ENCODE results near the gene GXYLT1. TPM values are rescaled to one million over a fixed set of nuclear protein-coding genes. Genes with fewer than 3 reads are reported as not detected.

The GXYLT1 gene
- total RNA-seq, 1 experiment from 2014 or later, result 28.1 TPM

GRCh38 chr12:42182394-42182793, 37.7 kb upstream of the GXYLT1 start:
- no TSS peak for BruUV-seq (replicated peaks)
- H3K4me1 Mint-ChIP-seq (ENCODE audit: low read depth, unreplicated experiment), result no peaks in the 10 kb centered on the region
- TF ChIP-seq CTCF (IDR thresholded peaks at IDR 0.05; ENCODE audit: insufficient read depth in 1 of 2, low read depth in 1 of 2, low read length in 1 of 2, severe bottlenecking in 1 of 2, unreplicated experiment in 1 of 2), result no peak
- H3K4me3 ChIP-seq (ENCODE audit: low read depth, low read length), result no peak overlapping the region
- no peak overlapping the region for H3K27ac Mint-ChIP-seq (ENCODE audit: unreplicated experiment)
- ChIA-PET CTCF (no interaction called here), POLR2A (no interaction called here)
- H3K9me3 Mint-ChIP-seq (ENCODE audit: unreplicated experiment), result peaks cover 4% of the 10 kb centered on the region
- no peak overlapping the region for H3K4me3 Mint-ChIP-seq (ENCODE audit: unreplicated experiment)
- H3K9me3 ChIP-seq, result no peaks in the 10 kb centered on the region
- intact Hi-C loops (cut with micrococcal nuclease; ENCODE audit: unreplicated experiment), result no loop called here
- H3K36me3 Mint-ChIP-seq (ENCODE audit: insufficient read depth, unreplicated experiment), result peaks cover 6% of the 10 kb centered on the region
- no peak for DNase-seq
- no peaks in the 10 kb centered on the region for H3K27me3 Mint-ChIP-seq (ENCODE audit: insufficient read depth, unreplicated experiment)
- no peaks in the 10 kb centered on the region for H3K4me1 ChIP-seq
- H3K27me3 ChIP-seq (replicated peaks; ENCODE audit: control insufficient read depth, insufficient read depth, low read length), result no peaks in the 10 kb centered on the region
- H3K36me3 ChIP-seq (ENCODE audit: control insufficient read depth, insufficient read depth, low read length), result no peaks in the 10 kb centered on the region

- DNase-seq, result no peak
- H3K4me1 ChIP-seq, result no peaks in the 10 kb centered on the region
- no peak for TF ChIP-seq CTCF (IDR thresholded peaks at IDR 0.05; ENCODE audit: insufficient read depth in 1 of 2, low read depth in 1 of 2, low read length in 1 of 2, severe bottlenecking in 1 of 2, unreplicated experiment in 1 of 2)
- H3K36me3 ChIP-seq (ENCODE audit: control insufficient read depth, insufficient read depth, low read length), result no peaks in the 10 kb centered on the region
- no TSS peak for BruUV-seq (replicated peaks)
- Mint-ChIP-seq H3K27me3 (ENCODE audit: insufficient read depth, unreplicated experiment) (no peaks in the 10 kb centered on the region), H3K27ac (ENCODE audit: unreplicated experiment) (no peak overlapping the region), H3K4me3 (ENCODE audit: unreplicated experiment) (no peak overlapping the region), H3K36me3 (ENCODE audit: insufficient read depth, unreplicated experiment) (peaks cover 19% of the 10 kb centered on the region), H3K4me1 (ENCODE audit: low read depth, unreplicated experiment) (no peaks in the 10 kb centered on the region), H3K9me3 (ENCODE audit: unreplicated experiment) (peaks cover 17% of the 10 kb centered on the region)
- POLR2A ChIA-PET, result no interaction called here
- no peaks in the 10 kb centered on the region for H3K27me3 ChIP-seq (replicated peaks; ENCODE audit: control insufficient read depth, insufficient read depth, low read length)
- CTCF ChIA-PET, result no interaction called here
- H3K4me3 ChIP-seq (ENCODE audit: low read depth, low read length), result no peak overlapping the region
- H3K9me3 ChIP-seq, result no peaks in the 10 kb centered on the region
- intact Hi-C loops (cut with micrococcal nuclease; ENCODE audit: unreplicated experiment), result no loop called here
These were observed 36.4 kb upstream of the GXYLT1 start for GRCh38 chr12:42180990-42181596.

GRCh38 chr12:42178101-42178500, 33.4 kb upstream of the GXYLT1 start:
- no peaks in the 10 kb centered on the region for H3K36me3 ChIP-seq (ENCODE audit: control insufficient read depth, insufficient read depth, low read length)
- Mint-ChIP-seq H3K4me3 (ENCODE audit: unreplicated experiment) (no peak overlapping the region), H3K4me1 (ENCODE audit: low read depth, unreplicated experiment) (no peaks in the 10 kb centered on the region), H3K9me3 (ENCODE audit: unreplicated experiment) (peaks cover 19% of the 10 kb centered on the region), H3K36me3 (ENCODE audit: insufficient read depth, unreplicated experiment) (peaks cover 17% of the 10 kb centered on the region), H3K27me3 (ENCODE audit: insufficient read depth, unreplicated experiment) (no peaks in the 10 kb centered on the region), H3K27ac (ENCODE audit: unreplicated experiment) (no peak overlapping the region)
- POLR2A ChIA-PET, result no interaction called here
- no peak for DNase-seq
- intact Hi-C loops (cut with micrococcal nuclease; ENCODE audit: unreplicated experiment), result no loop called here
- H3K9me3 ChIP-seq, result 0 out of 2 replicates have a peak, but pooled peaks cover 4% of the 10 kb centered on the region
- no peaks in the 10 kb centered on the region for H3K27me3 ChIP-seq (replicated peaks; ENCODE audit: control insufficient read depth, insufficient read depth, low read length)
- no peaks in the 10 kb centered on the region for H3K4me1 ChIP-seq
- H3K4me3 ChIP-seq (ENCODE audit: low read depth, low read length), result no peak overlapping the region
- CTCF ChIA-PET, result no interaction called here
- no peak for TF ChIP-seq CTCF (IDR thresholded peaks at IDR 0.05; ENCODE audit: insufficient read depth in 1 of 2, low read depth in 1 of 2, low read length in 1 of 2, severe bottlenecking in 1 of 2, unreplicated experiment in 1 of 2)
- BruUV-seq (replicated peaks), result no TSS peak

All from Caco-2 (cell line).